PC-3 (cell line): ENCODE data around the gene LRP1B.

Experiments
- CTCF ChIP-seq: fragments of 300-600 bp; sonication (generic); conservative IDR thresholded peaks from 2 replicates; pipeline ENCODE4 v1.5.1; 2017; ENCODE audit warnings: antibody characterized with exemption, low read depth, mild to moderate bottlenecking, low read length
- EZH2 ChIP-seq: fragments of 300-600 bp; sonication (generic); IDR thresholded peaks from one replicate; pipeline ENCODE4 v1.6.1; 2017; ENCODE audit warnings: antibody characterized with exemption, mild to moderate bottlenecking, low read length; ENCODE audit not compliant: unreplicated experiment

DNA sequence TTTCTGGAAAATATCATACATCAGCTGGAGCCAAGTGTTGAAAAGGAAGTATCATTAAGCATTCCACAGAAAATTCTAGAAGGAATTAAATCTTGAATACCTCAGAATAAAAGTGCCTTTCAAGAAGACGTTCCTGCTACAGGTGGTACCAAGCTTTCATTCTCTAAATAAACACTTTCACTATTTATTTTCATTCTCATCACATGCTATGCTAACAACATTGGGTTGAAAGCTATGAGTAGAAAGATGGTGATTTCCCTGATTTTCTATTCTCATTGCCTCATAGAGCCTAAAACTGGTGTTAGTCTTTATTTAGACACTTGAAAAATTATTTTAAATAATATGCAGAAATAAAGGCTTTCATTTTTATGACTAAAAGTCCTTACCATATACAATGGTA, 324.7 kb downstream of the LRP1B start:
- TF ChIP-seq CTCF = no peak
- TF ChIP-seq EZH2 = no peak
